Loucy (cell line): ENCODE results near the gene OR2G3.

Experiments
- CTCF ChIP-seq: fragments of 200-600 bp; sonication (generic); conservative IDR thresholded peaks from 2 replicates; pipeline ENCODE4 v1.5.1; 2014; ENCODE audit warnings: mild to moderate bottlenecking, antibody characterized with exemption, low read length
- EZH2phosphoT487 ChIP-seq: fragments of 200-600 bp; IDR thresholded peaks from 2 replicates; pipeline ENCODE4 v1.6.1; 2018; ENCODE audit warnings: antibody characterized with exemption, mild to moderate bottlenecking, moderate library complexity, borderline replicate concordance

- TF ChIP-seq CTCF (no peak), EZH2phosphoT487 (no peak)
These were observed 8.0 kb downstream of the OR2G3 start for GRCh38 chr1:247613405-247613804.
